KMS-11 (cell line): ENCODE data around the gene ADGRL4.

Experiments used
- H2AFZ ChIP-seq: fragments of 200-600 bp; sonication (generic); 2 replicates; pipeline ENCODE4 v1.6.1; 2016; ENCODE audit warnings: antibody characterized with exemption, mixed run types, low read depth
- H3K27ac ChIP-seq: fragments of 200-600 bp; sonication (generic); 2 replicates; pipeline ENCODE4 v1.6.1; 2016; ENCODE audit warnings: mild to moderate bottlenecking, mixed run types
- H3K27me3 ChIP-seq: fragments of 200-600 bp; sonication (generic); 2 replicates; pipeline ENCODE4 v1.6.1; 2017; ENCODE audit warnings: mild to moderate bottlenecking, low read depth, mixed run types, moderate library complexity; ENCODE audit not compliant: insufficient read depth
- H3K36me3 ChIP-seq: fragments of 200-600 bp; sonication (generic); 2 replicates; pipeline ENCODE4 v1.6.1; 2017; ENCODE audit warnings: mild to moderate bottlenecking, mixed run types; ENCODE audit not compliant: insufficient read depth
- H3K4me1 ChIP-seq: fragments of 200-600 bp; sonication (generic); 2 replicates; pipeline ENCODE4 v1.6.1; 2016; ENCODE audit warnings: mild to moderate bottlenecking, low read depth, mixed run types; ENCODE audit not compliant: poor library complexity, severe bottlenecking
- H3K4me2 ChIP-seq: fragments of 200-600 bp; sonication (generic); 2 replicates; pipeline ENCODE4 v1.7.0; 2016; ENCODE audit warnings: mild to moderate bottlenecking, mixed run types
- H3K4me3 ChIP-seq: fragments of 200-600 bp; sonication (generic); IDR thresholded peaks from 2 replicates; pipeline ENCODE4 v1.6.1; 2017; ENCODE audit warnings: low read depth, low read length, mixed read lengths; ENCODE audit not compliant: insufficient read depth
- H3K79me2 ChIP-seq: fragments of 200-600 bp; sonication (generic); 2 replicates; pipeline ENCODE4 v1.6.1; 2016; ENCODE audit warnings: low read depth, mixed run types; ENCODE audit not compliant: insufficient read depth
- H3K9ac ChIP-seq: fragments of 200-600 bp; sonication (generic); 2 replicates; pipeline ENCODE4 v1.6.1; 2016; ENCODE audit warnings: mild to moderate bottlenecking, mixed run types
- H4K20me1 ChIP-seq: fragments of 200-600 bp; sonication (generic); 2 replicates; pipeline ENCODE4 v1.6.1; 2016; ENCODE audit warnings: mild to moderate bottlenecking, mixed run types; ENCODE audit not compliant: insufficient read depth
- CTCF ChIP-seq: fragments of 200-600 bp; sonication (generic); conservative IDR thresholded peaks from 2 replicates; pipeline ENCODE4 v1.6.1; 2017; ENCODE audit warnings: low read depth, mild to moderate bottlenecking, antibody characterized with exemption, low read length, moderate library complexity, mixed read lengths

Gene ADGRL4

GRCh38 chr1:79043506-79043905 lies 37.0 kb upstream of the ADGRL4 start:
- Histone ChIP-seq H3K9ac (no peak overlapping the region), H3K4me1 (peaks cover 8% of the 10 kb centered on the region), H3K4me3 (no peak overlapping the region), H2AFZ (no peak overlapping the region), H3K27me3 (no peaks in the 10 kb centered on the region), H3K79me2 (no peaks in the 10 kb centered on the region), H3K4me2 (no peak overlapping the region), H4K20me1 (no peaks in the 10 kb centered on the region), H3K36me3 (no peaks in the 10 kb centered on the region), H3K27ac (no peak overlapping the region)
- no peak for TF ChIP-seq CTCF

DNA sequence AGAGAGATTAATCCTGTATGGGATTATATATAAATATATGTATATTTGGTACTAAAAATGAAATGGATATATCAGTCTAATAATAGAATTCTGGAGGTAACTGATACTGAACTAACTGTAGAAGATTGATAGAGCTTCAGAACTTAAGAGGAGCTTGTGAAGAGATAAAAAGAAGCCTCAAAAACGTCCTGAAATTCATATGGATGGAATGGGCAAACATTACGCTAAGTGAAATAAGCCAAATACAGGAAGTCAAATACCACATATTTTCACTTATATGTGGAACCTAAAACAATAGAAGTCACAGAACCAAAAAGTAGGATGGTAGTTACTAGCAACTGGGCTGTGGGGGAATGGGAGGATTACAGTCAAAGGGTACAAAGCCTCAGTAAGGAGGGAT lies 36.0 kb upstream of the ADGRL4 start:
- no peaks in the 10 kb centered on the region for H3K27me3 ChIP-seq
- no peak overlapping the region for H3K27ac ChIP-seq
- H3K4me3 ChIP-seq: no peak overlapping the region
- TF ChIP-seq CTCF: no peak
- no peaks in the 10 kb centered on the region for H3K79me2 ChIP-seq
- H3K4me2 ChIP-seq: no peak overlapping the region
- H4K20me1 ChIP-seq: no peaks in the 10 kb centered on the region
- H3K9ac ChIP-seq: no peak overlapping the region
- H3K36me3 ChIP-seq: no peaks in the 10 kb centered on the region
- H2AFZ ChIP-seq: no peak overlapping the region
- H3K4me1 ChIP-seq: peaks cover 8% of the 10 kb centered on the region

GRCh38 chr1:79042117-79042516 lies 35.6 kb upstream of the ADGRL4 start:
- Histone ChIP-seq H3K79me2 (no peaks in the 10 kb centered on the region), H3K4me1 (peaks cover 8% of the 10 kb centered on the region), H3K27ac (no peak overlapping the region), H3K36me3 (no peaks in the 10 kb centered on the region), H3K9ac (no peak overlapping the region), H3K27me3 (no peaks in the 10 kb centered on the region), H4K20me1 (no peaks in the 10 kb centered on the region), H3K4me3 (no peak overlapping the region), H3K4me2 (no peak overlapping the region), H2AFZ (no peak overlapping the region)
- no peak for TF ChIP-seq CTCF

GRCh38 chr1:79041666-79042065 lies 35.1 kb upstream of the ADGRL4 start:
- Histone ChIP-seq H3K4me1 (peaks cover 8% of the 10 kb centered on the region), H3K4me3 (no peak overlapping the region), H3K9ac (no peak overlapping the region), H3K36me3 (no peaks in the 10 kb centered on the region), H3K27ac (no peak overlapping the region), H3K79me2 (no peaks in the 10 kb centered on the region), H3K27me3 (no peaks in the 10 kb centered on the region), H2AFZ (no peak overlapping the region), H3K4me2 (no peak overlapping the region), H4K20me1 (no peaks in the 10 kb centered on the region)
- no peak for TF ChIP-seq CTCF
